GM12892 (cell line): ENCODE data around the gene RIN3.
A peak's percentile ranks its signal among the peaks of the same experiment; 100 is the strongest.

Source experiments
- DNase-seq: peaks from one replicate; pipeline ENCODE4 v3.0.0; 2011; ENCODE audit not compliant: insufficient read length
- FAIRE-seq: peaks from 2 replicates; lab custom pipeline; 2011; peaks lifted over from hg19 to GRCh38; lab: Jason Lieb, UNC
- POLR2A ChIP-seq: IDR thresholded peaks from 2 replicates; pipeline ENCODE4 v1.6.1; 2011; ENCODE audit warnings: low read depth, low read length, control low read depth
- POLR2AphosphoS5 ChIP-seq: IDR thresholded peaks from 2 replicates; pipeline ENCODE4 v1.6.1; 2011; ENCODE audit warnings: low read depth, low read length, control low read depth
- TAF1 ChIP-seq: IDR thresholded peaks from 2 replicates; pipeline ENCODE4 v1.6.1; 2011; ENCODE audit warnings: low read depth, mild to moderate bottlenecking, control low read depth, low read length, borderline replicate concordance

Gene RIN3

GRCh38 chr14:92655419-92656201, 142.0 kb downstream of the RIN3 start:
- FAIRE-seq (peak; percentile 38), DNase-seq (no peak)
- no peak for TF ChIP-seq TAF1
- TF ChIP-seq POLR2A = no peak

GRCh38 chr14:92656306-92657081, 142.9 kb downstream of the RIN3 start:
- no peak for FAIRE-seq
- no peak for DNase-seq
- no peak for TF ChIP-seq TAF1
- no peak for TF ChIP-seq POLR2A
- TF ChIP-seq POLR2AphosphoS5 = no peak

GRCh38 chr14:92657457-92658142, 144.0 kb downstream of the RIN3 start:
- no peak for FAIRE-seq
- no peak for DNase-seq
- TF ChIP-seq POLR2AphosphoS5 (no peak), POLR2A (no peak), TAF1 (no peak)

- TF ChIP-seq POLR2A = no peak
- no peak for TF ChIP-seq POLR2AphosphoS5
- no peak for FAIRE-seq
- DNase-seq = no peak
Observed at GRCh38 chr14:92658160-92658559, 144.6 kb downstream of the RIN3 start.

- FAIRE-seq (no peak), DNase-seq (no peak)
- TF ChIP-seq TAF1 (no peak), POLR2A (no peak), POLR2AphosphoS5 (no peak)
Observed at GRCh38 chr14:92658684-92659083, 145.1 kb downstream of the RIN3 start.

- no peak for DNase-seq
- peak; percentile 79 for FAIRE-seq
- TF ChIP-seq POLR2AphosphoS5 = peak; percentile 37; the same call in 1 of the 2 replicates
- 0 out of 2 replicates have a peak, but pooled peaks have one; percentile 20 for TF ChIP-seq POLR2A
- no peak for TF ChIP-seq TAF1
Observed at GRCh38 chr14:92659765-92660561, 146.4 kb downstream of the RIN3 start.

- DNase-seq (no peak), FAIRE-seq (peak; percentile 66)
- TF ChIP-seq POLR2A (no peak), POLR2AphosphoS5 (no peak), TAF1 (no peak)
Observed at GRCh38 chr14:92660571-92660970, 147.0 kb downstream of the RIN3 start.

GRCh38 chr14:92663049-92663448, 149.5 kb downstream of the RIN3 start:
- no peak for FAIRE-seq
- TF ChIP-seq POLR2AphosphoS5 (no peak), POLR2A (no peak), TAF1 (no peak)
- DNase-seq = no peak

GRCh38 chr14:92665661-92666110, 152.1 kb downstream of the RIN3 start:
- DNase-seq = no peak
- TF ChIP-seq POLR2A = no peak
- no peak for TF ChIP-seq POLR2AphosphoS5
- TF ChIP-seq TAF1 = no peak
- FAIRE-seq = no peak

- no peak for TF ChIP-seq POLR2AphosphoS5
- no peak for TF ChIP-seq POLR2A
- FAIRE-seq (no peak), DNase-seq (no peak)
Observed at GRCh38 chr14:92666251-92666650, 152.7 kb downstream of the RIN3 start.

- no peak for DNase-seq
- peak; percentile 79 for FAIRE-seq
- TF ChIP-seq POLR2A = 0 out of 2 replicates have a peak, but pooled peaks have one; percentile 13
- no peak for TF ChIP-seq POLR2AphosphoS5
Observed at GRCh38 chr14:92668276-92668973, 154.8 kb downstream of the RIN3 start.
